ENCODE data around the gene RGMB. TPM values are rescaled to one million over a fixed set of nuclear protein-coding genes. Genes with fewer than 3 reads are reported as not detected.

Gene RGMB
- total RNA-seq, 1 donor from 2014 or later = 98.3 TPM

- H3K4me3 Mint-ChIP-seq = no peak overlapping the region
- peaks cover 87% of the 10 kb centered on the region for H3K4me1 Mint-ChIP-seq
- H3K27me3 Mint-ChIP-seq (ENCODE audit: low read depth) = no peaks in the 10 kb centered on the region
- peaks cover 38% of the 10 kb centered on the region for H3K36me3 Mint-ChIP-seq (ENCODE audit: low read depth)
- DNase-seq (ENCODE audit: low read depth, low spot score) = no peak
- no peaks in the 10 kb centered on the region for H3K9me3 Mint-ChIP-seq
- H3K27ac Mint-ChIP-seq (ENCODE audit: unreplicated experiment) = no peak overlapping the region
- TF ChIP-seq CTCF (conservative IDR thresholded peaks at IDR 0.05) = no peak
Observed at GRCh38 chr5:98783051-98783649, 9.7 kb downstream of the RGMB start.

- H3K4me3 Mint-ChIP-seq = no peak overlapping the region
- no peaks in the 10 kb centered on the region for H3K27me3 Mint-ChIP-seq (ENCODE audit: low read depth)
- DNase-seq (ENCODE audit: low read depth, low spot score) = no peak
- no peak for TF ChIP-seq CTCF (conservative IDR thresholded peaks at IDR 0.05)
- H3K9me3 Mint-ChIP-seq = no peaks in the 10 kb centered on the region
- peaks cover 79% of the 10 kb centered on the region for H3K4me1 Mint-ChIP-seq
- no peak overlapping the region for H3K27ac Mint-ChIP-seq (ENCODE audit: unreplicated experiment)
- H3K36me3 Mint-ChIP-seq (ENCODE audit: low read depth) = peaks cover 34% of the 10 kb centered on the region
Observed at GRCh38 chr5:98784411-98784810, 10.9 kb downstream of the RGMB start.

- Mint-ChIP-seq H3K36me3 (ENCODE audit: low read depth) (peaks cover 30% of the 10 kb centered on the region), H3K9me3 (no peaks in the 10 kb centered on the region), H3K27ac (ENCODE audit: unreplicated experiment) (no peak overlapping the region), H3K4me3 (peak overlapping the region; percentile 35), H3K27me3 (ENCODE audit: low read depth) (no peaks in the 10 kb centered on the region), H3K4me1 (peaks cover 80% of the 10 kb centered on the region)
- no peak for DNase-seq (ENCODE audit: low read depth, low spot score)
- TF ChIP-seq CTCF (conservative IDR thresholded peaks at IDR 0.05) = no peak
Observed at GRCh38 chr5:98785244-98785643, 11.8 kb downstream of the RGMB start.

DNA sequence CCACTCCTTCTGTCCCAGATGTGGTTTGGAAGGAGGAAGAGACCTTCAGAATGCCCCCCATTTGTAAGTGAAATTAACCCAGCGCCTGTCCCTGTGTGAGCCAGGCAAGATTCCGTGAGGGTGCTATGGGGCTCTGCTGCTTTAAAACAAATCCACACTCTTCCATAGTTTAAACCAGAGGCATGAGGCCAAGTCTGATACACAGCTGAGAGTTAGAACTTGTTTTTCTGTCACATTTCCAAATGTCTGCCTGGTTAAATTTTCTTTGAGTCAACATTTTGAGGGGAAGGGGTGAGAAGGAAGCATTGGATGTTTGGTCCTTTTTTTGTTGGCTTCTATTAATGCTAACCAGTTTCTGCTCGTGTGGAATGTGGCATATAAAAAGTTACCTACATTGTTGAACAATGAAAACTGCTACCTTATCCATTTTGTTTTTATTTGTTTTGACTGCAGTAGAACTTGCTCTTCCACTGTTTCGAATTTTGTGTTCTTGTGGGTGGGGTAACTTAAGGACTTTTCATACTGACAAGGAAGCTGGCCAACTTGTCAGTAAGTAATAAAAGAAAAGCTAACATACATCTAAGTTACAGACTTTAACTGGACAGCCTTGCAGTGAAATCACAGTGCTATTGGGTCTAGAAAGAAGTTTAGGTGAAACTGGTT is 12.9 kb downstream of the RGMB start:
- DNase-seq (ENCODE audit: low read depth, low spot score) = no peak
- H3K27ac Mint-ChIP-seq (ENCODE audit: unreplicated experiment) = no peak overlapping the region
- TF ChIP-seq CTCF (conservative IDR thresholded peaks at IDR 0.05) = no peak
- peaks cover 30% of the 10 kb centered on the region for H3K36me3 Mint-ChIP-seq (ENCODE audit: low read depth)
- H3K4me1 Mint-ChIP-seq = peaks cover 81% of the 10 kb centered on the region
- H3K9me3 Mint-ChIP-seq = no peaks in the 10 kb centered on the region
- no peaks in the 10 kb centered on the region for H3K27me3 Mint-ChIP-seq (ENCODE audit: low read depth)
- no peak overlapping the region for H3K4me3 Mint-ChIP-seq

DNA sequence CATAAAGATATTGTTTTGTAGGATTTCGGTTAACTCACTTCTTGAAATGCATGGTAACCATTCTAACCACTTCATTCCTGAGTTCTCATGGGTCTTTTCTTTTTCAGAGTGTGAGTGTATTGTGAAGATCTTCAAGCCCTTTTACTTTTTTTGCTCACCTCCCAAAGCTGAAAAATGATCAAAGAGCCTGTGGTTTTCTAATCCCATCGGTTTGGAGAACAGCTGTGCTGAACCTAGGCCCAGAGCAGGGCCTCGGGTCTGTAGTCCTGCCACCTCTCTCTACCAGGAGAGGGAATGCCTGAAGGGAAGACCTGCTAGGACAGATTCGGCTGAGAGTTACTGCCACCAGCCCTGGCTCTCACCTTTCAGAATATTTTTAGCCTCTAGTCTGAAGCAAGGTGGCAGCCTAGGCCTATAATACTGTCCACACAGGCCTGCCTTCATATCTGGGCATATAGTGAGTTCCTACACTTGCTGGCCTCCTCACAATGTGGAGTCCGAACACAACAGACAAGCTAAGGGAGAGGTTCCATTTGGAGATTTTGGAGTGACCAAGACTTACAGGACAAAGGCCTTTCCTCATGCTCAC is 13.8 kb downstream of the RGMB start:
- peaks cover 80% of the 10 kb centered on the region for H3K4me1 Mint-ChIP-seq
- H3K4me3 Mint-ChIP-seq = no peak overlapping the region
- H3K36me3 Mint-ChIP-seq (ENCODE audit: low read depth) = peaks cover 22% of the 10 kb centered on the region
- H3K27me3 Mint-ChIP-seq (ENCODE audit: low read depth) = no peaks in the 10 kb centered on the region
- H3K27ac Mint-ChIP-seq (ENCODE audit: unreplicated experiment) = peak overlapping the region; percentile 74
- no peak for DNase-seq (ENCODE audit: low read depth, low spot score)
- TF ChIP-seq CTCF (conservative IDR thresholded peaks at IDR 0.05) = no peak
- H3K9me3 Mint-ChIP-seq = no peaks in the 10 kb centered on the region

Data from neural crest cell (in vitro differentiated cells).